Suppressor macrophage treated with lipopolysaccharide for 1 hour (primary cell): ENCODE measurements around the gene YWHAG.
"Not testable (repeated sequence)": the region's sequence is repeated elsewhere in the genome, so short reads cannot be mapped to it uniquely, and the experiment has no call there.

Experiments
- DNase-seq, 3 donors: peaks; one replicate each; pipeline ENCODE4 v3.0.0-alpha.2; 2020 to 2022

The YWHAG gene

DNA sequence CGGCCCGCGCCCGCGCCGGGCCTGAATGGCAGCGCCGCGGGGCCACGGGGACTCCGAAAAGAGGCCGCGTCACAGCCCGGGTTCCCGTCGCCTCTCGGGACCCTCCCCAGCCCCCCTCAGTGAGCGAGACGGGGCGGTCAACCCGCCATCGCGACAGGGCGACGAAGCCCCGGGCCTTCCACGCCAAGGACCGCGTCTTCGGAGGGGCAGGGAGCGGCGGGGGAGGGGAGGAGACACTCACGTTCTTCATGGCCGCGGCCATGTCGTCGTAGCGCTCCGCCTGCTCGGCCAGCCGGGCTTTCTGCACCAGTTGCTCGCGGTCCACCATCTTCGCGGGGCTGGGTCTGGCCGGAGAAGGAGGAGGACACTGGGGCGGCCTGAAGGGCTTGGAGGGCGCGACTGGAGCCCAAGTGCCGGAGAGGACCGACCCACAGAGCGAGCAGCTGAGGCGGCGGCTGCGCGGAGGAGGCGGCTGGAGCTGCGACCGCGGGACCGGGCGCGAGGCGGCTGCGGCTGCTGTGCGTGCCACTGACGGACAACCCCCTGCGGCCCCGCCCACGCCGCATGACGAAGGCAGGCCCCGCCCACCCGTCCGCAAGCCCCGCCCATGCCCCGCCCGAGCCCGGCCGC is at the start of gene YWHAG:
TSS of gene YWHAG (minus strand) at position 511 of the 630 bp plus-strand sequence. CDS start at position 328, 183 bp downstream.
- DNase-seq = peak; percentile 91 to 98 (median 96)

DNA sequence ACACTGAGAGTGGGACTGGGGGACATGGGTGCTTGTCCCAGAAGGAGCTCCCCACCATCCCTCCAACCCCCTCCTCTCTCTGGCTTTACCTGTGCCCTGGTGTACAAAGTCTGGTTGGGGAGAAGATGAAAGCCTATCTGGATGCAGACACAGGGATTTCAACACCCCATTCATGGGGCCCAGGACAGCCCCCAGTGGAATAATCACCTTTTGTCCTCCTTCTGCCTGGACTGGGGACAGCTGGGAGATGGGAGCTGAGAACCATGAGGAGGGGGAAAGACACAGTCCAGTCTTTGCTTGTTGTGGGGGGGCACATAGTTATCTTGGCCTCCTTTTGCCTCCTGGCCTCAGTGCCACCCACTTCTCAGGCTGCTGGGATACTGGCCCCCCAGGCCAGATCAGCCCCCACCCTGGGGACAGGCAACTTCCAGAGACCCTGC is 49.4 kb upstream of the YWHAG start:
- DNase-seq = no peak

DNA sequence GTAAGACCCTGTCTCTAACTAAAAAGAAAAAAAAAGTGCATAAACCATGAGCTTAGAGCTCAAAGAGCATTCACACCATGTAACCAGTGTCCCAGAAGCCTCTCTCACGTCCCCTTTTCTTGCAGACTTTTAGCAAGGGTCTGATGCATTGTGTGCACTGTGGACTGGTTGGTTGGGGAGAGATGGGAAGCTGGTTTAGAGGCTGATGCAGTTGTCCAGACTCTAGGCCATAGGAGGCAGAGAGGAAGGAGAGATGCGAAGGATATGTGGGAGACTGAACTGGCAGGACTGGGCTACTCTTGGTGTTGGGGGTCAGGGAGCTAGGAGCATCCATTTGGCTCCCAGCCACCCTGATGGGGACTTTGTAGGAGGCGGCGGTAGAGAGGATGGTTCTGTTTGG is 48.9 kb upstream of the YWHAG start:
- DNase-seq = no peak

DNA sequence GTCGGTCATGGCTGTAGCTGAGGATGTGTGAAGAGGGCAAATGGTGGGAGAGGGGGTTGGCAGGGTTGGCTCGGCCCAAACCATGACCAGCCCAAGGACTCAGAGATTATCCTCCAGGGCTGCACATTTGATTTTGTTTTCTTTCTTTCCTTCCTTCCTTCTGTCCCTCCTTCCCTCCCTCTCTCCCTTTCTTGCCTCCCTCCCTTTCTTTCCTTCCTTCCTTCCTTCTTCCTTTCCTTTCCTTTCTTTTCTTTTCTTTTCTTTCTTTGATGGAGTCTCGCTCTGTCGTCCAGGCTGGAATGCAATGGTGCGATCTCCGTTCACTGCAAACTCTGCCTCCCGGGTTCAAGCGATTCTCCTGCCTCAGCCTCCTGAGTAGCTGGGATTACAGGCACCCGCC is 46.9 kb upstream of the YWHAG start:
- no peak for DNase-seq

DNA sequence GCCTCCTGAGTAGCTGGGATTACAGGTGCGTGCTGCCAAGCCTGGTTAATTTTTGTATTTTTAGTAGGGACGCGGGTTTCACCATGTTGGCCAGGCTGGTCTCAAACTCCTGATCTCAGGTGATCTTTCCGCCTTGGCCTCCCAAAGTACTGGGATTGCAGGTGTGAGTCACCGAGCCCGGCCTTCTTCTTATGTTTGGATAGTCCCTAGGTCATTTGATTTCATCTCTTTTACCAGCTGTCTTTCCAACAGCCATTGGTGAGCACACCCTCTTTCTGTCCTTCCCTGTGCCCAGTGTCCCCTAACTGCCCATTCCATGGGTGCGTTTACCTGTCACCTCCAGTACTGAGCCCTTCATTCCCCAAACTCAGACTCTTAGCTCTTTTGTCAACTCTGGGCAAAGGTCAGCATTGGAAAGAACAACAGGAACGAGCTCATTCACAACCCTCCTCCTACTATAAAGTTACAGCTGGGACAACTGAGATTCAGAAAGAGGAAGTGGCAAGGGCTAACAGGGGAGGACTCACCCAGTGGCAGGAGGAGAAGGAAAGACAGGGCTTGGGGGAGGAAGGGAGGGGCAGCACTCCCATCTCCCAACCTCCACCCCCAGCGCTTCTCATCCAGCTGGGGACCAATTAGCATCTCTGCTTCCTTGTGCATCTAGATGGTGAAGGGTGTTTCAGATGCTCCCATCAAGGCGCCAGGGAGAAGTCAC is 45.1 kb upstream of the YWHAG start:
- DNase-seq = peak; percentile 72 to 81 (median 77)

DNA sequence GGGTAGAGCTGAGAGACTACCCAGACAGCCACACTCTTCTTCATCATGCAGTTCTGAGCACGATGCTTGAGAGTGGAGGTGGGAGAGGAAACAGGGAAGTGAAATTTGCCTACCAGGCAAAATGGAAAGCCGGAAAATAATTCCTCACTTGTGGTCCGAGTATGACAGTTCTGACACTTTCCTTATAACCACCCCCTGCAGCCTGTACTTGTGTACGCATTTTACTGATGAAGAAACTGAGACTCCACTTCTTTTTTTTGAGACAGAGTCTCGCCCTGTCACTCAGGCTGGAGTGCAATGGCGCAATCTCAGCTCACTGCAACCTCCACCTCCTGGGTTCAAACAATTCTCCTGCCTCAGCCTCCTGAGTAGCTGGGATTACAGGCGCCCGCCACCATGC is 44.3 kb upstream of the YWHAG start:
- DNase-seq = peak; percentile 71 to 86 (median 82)

DNA sequence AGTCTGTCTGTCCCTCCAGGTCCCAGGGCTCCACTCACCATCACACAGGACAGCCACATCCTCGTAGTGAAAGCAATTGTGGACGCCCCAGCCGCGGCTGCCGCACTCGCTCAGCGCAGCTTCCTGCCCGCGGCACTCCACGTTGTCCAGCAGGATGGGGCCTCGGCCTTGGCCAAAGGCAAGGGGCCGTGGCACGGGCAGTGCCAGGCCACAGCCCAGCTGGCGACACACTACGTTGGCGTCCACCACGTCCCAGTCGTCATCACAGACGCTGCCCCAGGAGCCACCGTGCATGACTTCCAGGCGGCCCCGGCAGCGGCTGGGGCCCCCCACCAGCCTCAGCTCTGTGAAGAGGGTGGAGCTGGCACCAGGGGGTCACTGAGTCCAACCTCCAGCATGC is 41.5 kb upstream of the YWHAG start:
- no peak for DNase-seq

DNA sequence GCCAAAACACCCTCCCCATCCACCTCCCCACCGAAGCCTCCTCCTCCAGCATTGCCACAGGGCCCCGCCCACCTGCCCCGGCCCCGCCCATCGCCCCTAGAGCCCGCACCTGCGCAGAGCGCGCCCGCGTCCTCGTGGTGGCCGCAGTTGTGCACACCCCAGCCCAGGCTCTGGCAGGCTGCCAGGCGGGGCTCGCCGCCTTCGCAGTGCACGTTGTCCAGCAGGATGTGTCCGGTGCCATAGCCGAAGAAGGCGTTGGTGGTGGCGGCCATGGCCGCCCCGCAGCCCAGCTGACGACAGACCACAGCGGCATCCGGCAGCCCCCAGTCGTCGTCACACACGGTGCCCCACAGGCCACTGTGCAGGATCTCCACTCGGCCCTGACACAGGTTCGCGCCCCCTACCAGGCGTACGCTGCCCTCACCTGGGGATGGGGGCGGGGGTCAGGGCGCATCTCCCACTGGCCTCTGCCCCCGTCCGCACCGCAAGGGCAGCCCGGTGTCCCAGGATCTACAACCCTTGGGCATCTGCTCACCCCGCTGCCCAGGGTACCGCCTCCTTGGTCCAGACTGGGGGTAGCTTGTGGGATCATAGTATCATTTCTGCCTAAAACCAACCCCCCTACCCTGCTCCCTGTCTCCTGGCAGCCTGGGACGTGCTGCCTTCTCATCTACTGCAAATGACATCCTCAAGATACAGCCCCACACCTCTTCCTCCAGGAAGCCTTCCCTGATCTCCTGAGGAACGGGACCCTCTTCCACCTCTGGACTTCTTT is 38.8 kb upstream of the YWHAG start:
- DNase-seq = peak; percentile 72 to 89 (median 76)

DNA sequence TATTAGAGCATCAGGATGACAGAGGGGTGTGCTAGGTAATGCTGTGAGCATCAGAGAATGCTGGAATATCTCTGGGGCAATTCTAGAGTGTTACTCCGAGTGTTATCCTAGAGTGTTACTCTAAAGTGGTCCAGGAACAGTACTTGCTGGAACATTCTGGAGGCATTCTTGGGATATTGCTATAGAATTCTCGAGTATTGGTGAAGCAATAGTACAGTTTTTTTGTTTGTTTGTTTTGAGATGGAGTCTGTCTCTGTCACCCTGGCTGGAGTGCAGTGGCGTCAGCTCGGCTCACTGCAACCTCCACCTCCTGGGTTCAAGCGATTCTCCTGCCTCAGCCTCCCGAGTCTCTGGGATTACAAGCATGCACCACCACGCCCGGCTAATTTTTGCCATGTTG is 38.1 kb upstream of the YWHAG start:
- DNase-seq = no peak

DNA sequence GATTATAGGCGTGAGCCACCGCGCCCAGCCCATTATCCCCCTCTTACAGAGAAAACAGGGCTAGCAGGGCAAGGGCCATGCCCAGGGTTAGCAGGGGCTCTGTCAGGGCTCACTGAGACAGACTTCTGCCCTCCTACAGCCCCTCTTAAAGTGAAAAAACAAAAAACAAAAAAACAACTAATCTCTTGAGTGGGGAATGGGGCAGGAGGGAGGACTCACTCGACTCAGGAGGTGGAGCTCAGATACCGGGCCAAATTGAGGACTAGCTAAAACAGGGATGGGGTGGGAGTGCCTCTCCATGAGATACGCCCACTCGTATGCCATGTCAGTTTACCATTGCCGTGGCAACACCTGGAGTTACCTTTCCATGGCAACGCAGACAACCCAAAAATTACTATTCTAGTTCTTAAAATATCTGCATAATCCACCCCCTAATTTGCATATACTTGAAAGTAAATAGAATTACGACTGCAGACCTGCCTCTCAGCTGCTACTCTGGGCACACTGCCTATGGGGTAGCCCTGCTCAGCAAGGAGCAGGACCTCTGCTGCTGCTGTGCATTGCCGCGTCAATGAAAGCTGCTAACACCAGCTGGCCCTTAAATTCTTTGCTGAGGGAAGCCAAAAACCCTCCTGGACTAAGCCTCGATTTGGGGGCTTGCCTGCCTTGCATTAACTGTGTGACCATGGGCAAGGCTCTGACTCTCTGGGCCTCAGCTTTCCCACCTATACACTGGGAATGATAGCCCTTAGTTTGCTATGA is 37.4 kb upstream of the YWHAG start:
- no peak for DNase-seq

DNA sequence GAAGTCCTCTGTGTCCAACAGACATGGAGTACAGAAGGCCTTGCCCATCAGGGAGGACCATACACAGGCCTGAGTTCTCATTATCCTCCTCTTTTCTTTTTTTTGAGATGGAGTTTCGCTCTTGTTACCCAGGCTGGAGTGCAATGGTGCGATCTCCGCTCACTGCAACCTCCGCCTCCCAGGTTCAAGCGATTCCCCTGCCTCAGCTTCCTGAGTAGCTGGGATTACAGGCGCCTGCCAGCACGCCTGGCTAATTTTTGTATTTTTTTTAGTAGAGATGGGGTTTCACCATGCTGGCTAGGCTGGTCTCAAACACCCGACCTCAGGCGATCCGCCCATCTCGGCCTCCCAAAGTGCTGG is 36.8 kb upstream of the YWHAG start:
- DNase-seq = not testable (repeated sequence)

DNA sequence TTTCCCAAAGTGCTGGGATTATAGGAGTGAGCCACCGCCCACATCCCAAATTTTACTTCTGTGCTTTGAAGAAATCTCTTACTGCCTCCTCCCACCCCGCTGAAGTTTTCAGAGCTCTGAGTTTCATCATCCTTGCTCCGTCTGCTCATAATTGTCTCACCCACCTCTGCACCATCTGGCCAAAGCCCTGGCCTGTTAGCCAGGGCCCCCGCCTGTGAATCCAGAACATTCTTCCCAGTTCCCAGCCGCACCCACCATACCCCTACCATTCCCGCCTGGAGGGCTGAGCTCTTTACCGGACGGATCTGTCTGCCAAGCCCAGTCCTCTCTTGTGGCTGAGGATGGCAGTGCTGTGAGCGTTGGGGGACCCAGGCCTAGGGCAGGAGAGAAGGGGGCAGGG is 36.2 kb upstream of the YWHAG start:
- DNase-seq = peak; percentile 64 to 68 (median 67)

DNA sequence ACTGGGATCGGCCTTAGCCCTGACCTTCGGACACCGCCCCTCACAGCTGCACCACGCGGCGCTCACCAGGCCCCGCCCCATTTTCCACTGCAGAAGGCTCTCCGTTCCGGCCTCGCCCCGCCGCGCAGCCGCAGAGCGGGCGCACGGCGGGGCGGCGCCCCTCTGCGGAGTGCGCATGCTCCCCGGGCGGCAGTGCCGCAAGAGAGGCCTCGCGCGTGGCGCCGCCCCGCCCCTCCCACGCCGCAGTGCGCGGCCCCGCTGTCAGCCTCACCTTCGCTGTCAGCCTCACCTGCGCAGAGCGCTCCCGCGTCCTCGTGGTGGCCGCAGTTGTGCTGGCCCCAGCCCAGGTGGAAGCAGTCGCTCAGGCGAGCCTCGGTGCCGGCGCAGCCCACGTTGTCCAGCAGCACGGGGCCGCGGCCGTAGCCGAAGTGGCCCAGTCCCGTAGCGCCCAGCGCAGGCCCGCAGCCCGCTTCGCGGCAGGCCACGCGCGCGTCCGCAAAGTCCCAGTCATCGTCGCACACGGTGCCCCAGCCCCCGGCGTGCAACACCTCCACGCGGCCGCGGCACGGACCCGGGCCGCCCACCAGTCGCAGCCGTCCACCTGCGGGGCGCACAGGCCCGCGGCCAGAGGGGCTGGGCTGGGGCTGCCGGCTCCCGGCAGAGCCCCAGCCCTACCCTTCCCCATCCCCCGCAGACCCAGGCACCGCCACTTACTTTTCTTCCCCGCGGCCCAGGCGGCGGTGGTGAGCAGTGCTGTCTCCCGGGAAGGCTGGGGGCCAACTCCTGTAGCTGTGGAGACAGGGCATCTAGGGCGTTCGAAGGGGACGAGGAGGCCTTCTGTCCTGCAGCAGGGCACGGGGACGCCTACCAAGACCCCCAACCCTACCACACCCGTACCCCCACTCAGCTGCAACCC is 34.6 kb upstream of the YWHAG start:
- DNase-seq = peak; percentile 95 to 98 (median 97)

DNA sequence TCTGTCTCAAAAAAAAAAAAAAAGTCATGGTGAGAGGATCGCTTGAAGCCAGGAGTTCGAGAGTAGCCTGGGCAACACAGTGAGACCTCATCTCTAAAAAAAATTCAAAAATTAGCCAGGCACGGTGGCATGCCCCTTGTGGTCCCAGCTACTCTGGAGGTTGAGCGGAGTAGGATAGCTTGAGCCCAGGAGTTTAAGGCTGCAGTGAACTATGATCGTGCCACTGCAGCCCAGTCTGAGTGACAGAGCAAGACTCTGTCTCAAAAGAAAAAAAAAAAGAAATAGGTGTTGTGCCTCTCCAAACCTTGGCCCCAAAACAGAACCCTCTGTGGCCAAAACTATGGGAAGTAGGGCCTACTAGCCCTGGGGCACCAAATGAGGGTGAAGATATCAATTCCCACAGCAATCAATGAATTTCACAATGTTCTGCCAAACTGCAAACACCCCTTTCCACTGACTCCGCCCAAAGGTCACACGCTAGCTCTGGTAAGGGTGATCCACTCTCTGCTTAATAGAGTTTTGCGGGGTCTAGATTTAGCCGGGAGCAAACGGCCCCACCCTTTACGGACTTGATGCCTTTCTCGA is 33.8 kb upstream of the YWHAG start:
- no peak for DNase-seq

DNA sequence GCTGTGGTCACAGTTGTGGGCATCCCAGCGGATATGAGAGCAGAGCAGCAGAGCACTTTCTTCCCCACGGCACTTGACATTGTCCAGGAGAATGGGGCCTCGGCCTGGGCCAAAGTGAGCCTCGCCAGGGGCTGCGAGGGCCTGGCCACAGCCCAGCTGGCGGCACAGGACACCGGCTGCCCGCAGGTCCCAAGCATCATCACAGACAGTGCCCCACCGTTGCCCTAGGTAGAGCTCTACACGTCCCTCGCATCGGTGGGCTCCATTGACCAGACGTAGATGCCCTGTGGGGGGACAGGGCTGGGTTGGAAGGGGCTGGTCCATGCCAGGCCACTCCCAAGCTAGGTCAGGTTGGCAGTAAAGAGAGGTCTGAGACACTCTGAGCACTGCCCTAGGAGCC is 31.3 kb upstream of the YWHAG start:
- DNase-seq = no peak

DNA sequence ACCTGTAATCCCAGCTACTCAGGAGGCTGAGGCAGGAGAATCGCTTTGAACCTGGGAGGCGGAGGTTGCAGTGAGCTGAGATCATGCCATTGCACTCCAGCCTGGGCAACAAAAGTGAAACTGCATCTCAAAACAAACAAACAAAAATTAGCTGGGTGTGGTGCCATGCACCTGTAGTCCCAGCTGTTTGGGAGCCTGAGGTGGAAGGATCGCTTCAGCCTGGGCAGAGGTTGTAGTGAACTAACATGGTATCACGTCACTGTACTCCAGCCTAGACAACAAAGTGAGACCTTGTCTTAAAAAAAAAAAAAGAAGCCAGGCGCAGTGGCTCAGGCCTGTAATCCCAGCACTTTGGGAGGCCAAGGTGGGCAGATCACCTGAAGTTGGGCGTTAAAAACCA is 29.0 kb upstream of the YWHAG start:
- DNase-seq = not testable (repeated sequence)

DNA sequence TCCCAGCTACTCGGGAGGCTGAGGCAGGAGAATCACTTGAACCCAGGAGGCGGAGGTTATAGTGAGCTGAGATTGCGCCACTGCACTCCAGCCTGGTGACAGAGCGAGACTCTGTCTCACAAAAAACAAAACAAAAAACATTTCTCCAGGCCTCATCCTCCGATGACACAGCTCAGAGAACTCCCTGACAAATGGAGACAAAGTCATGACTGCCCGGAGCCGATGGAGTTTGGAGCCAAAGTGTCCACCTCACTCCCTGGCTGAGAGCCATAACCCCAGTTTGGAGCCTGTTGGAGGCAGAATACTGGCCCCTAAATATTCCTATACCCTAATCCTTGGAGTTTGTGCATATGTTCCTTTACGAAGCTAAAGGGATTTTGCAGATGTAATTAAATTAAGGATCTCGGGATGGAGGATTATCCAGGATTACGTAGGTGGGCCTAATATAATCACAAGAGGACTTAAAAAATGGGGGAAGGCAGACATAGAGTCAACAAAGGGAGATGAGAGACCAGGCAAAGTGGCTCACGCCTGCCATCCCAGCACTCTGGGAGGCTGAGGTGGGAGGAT is 28.0 kb upstream of the YWHAG start:
- DNase-seq = no peak

DNA sequence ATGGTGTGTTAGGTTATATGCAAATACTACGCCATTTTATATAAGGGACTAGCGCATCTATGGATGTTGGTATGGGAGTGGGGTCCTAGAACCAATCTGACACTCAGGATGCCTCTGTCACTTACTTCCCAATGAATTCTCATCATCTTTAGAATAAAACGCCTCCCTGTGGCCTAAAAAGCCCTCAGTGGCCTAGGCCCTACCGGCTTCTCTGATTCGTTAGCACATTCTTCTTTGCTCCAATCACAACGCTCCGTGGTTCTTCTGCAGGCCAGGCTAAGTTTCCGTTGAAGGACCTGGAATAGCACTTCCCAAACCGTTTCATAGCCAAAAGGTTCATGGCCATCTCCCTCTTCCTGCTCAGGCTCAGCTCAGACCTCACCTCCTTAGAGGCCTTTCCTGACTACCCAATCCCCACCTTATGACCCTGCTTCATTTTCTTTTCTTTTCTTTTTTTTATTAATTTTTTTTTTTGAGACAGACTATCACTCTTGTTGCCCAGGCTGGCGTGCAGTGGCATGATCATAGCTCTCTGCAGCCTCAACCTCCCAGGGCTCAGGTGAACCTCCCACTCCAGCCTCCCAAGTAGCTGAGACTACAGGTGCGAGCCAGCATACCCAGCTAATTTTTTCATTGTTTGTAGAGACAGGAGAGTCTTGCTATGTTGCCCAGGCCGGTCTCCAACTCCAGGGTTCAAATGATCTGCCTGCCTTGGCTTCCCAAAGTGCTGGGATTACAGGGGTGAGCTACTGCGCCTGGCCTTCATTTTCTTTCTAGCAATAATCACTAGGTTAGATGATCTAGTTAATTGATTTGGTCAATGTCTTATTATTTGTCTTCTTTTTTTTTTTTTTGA is 24.5 kb upstream of the YWHAG start:
- peak; percentile 26 to 49 (median 39) for DNase-seq

DNA sequence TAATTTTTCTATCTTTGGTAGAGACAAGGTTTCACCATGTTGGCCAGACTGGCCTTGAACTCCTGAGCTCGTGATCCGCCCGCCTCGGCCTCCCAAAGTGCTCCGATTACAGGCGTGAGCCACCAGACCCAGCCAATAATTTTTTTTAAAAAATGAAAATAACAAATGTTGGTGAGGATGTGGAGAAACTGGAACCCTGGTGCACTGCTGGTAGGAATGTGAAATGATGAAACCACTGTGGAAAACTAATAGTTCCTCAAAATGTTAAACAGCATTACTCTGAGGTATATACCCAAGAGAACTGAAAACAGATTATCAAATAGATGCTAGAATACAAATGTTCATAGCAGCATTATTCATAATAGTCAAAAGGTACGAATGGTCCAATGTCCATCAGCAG is 23.0 kb upstream of the YWHAG start:
- DNase-seq = no peak

DNA sequence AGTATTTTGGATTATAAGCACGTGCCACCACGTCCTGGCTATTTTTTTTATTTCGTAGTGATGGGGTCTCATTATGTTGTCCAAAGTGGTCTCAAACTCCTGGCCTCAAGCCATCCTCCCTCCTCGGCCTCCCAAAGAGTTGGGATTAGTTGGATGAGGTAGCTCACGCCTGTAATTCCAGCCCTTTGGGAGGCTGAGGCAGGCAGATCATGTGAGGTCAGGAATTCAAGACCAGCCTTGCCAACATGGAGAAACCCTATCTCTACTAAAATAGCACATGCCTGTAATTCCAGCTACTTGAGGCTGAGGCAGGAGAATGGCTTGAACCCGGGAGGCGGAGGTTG is 21.8 kb upstream of the YWHAG start:
- DNase-seq = no peak
